CD4-positive, alpha-beta T cell (primary cell): ENCODE results near the gene SPATA16. TPM values are rescaled to one million over a fixed set of nuclear protein-coding genes. Genes with fewer than 3 reads are reported as not detected.

Experiments used
- ATAC-seq: fragments of 200-7000 bp; cut with Tn5 transposase; one replicate; pipeline ENCODE4 v1.10.0; 2022; ENCODE audit warnings: mild to moderate bottlenecking; ENCODE audit not compliant: poor library complexity
- CTCF ChIA-PET: fragments of 350-600 bp; sonication (Branson Sonifier 250); formaldehyde crosslinking; loops from one replicate; lab custom pipeline; 2021; ENCODE audit warnings: antibody characterized with exemption, inconsistent platforms; lab: Charles Lee
- POLR2A ChIA-PET: fragments of 350-600 bp; sonication (Branson Sonifier 250); formaldehyde crosslinking; loops from one replicate; lab custom pipeline; 2021; ENCODE audit warnings: antibody characterized with exemption, inconsistent platforms; lab: Charles Lee
- DNase-seq, 14 experiments: peaks; one replicate each; pipeline ENCODE4 v3.0.0-alpha.2; 2013 to 2020; ENCODE audit warnings: mixed read lengths in 2 of 14
- H3K27ac ChIP-seq, 2 donors: one replicate each; pipeline versions ENCODE4 v1.5.1 to v1.7.0; 2013; ENCODE audit warnings: low read length in 2 of 2, low read depth in 1 of 2, mild to moderate bottlenecking in 1 of 2
- H3K27me3 ChIP-seq, 2 experiments: 1 replicate in 1 of 2; 2 replicates in 1 of 2; pipeline versions ENCODE4 v1.6.1 to v1.7.0; 2013; ENCODE audit warnings: low read length in 2 of 2, control low read depth in 1 of 2, mild to moderate bottlenecking in 1 of 2, moderate library complexity in 1 of 2; ENCODE audit not compliant: insufficient read depth in 2 of 2, control insufficient read depth in 1 of 2
- H3K36me3 ChIP-seq: one replicate; pipeline ENCODE4 v1.6.1; 2013; ENCODE audit warnings: low read length, control low read depth; ENCODE audit not compliant: insufficient read depth
- H3K4me1 ChIP-seq: one replicate; pipeline ENCODE4 v1.6.1; 2013; ENCODE audit warnings: low read length, control low read depth; ENCODE audit not compliant: insufficient read depth
- H3K4me3 ChIP-seq: one replicate; pipeline ENCODE4 v1.5.1; 2013; ENCODE audit warnings: mild to moderate bottlenecking, low read length, moderate library complexity
- H3K9me3 ChIP-seq, 2 experiments: 1 replicate in 1 of 2; 2 replicates in 1 of 2; pipeline versions ENCODE4 v1.6.1 to v1.7.0; 2013; ENCODE audit warnings: low read length in 2 of 2, mild to moderate bottlenecking in 2 of 2, control low read depth in 1 of 2, moderate library complexity in 1 of 2; ENCODE audit not compliant: control insufficient read depth in 1 of 2, insufficient read depth in 1 of 2
- H3K27ac Mint-ChIP-seq: one replicate; pipeline ENCODE4 v1.8.0; 2020; ENCODE audit warnings: mixed read lengths
- H3K27me3 Mint-ChIP-seq: one replicate; pipeline ENCODE4 v1.8.0; 2021; ENCODE audit warnings: mixed read lengths
- H3K36me3 Mint-ChIP-seq: one replicate; pipeline ENCODE4 v1.8.0; 2021; ENCODE audit warnings: low read depth, mixed read lengths
- H3K4me1 Mint-ChIP-seq: one replicate; pipeline ENCODE4 v1.8.0; 2021; ENCODE audit warnings: low read depth, mixed read lengths
- H3K4me3 Mint-ChIP-seq: one replicate; pipeline ENCODE4 v1.8.0; 2020; ENCODE audit warnings: mild to moderate bottlenecking, mixed read lengths
- H3K9me3 Mint-ChIP-seq: one replicate; pipeline ENCODE4 v1.8.0; 2020; ENCODE audit warnings: mixed read lengths
- intact Hi-C, 2 experiments: fragments of 100-400 bp; cut with DNase I in 1 of 2; cut with micrococcal nuclease in 1 of 2; formaldehyde crosslinking; loops; one replicate each; pipeline versions ENCODE4 v1.15.1 to v1.9.0; 2023 to 2025; cut with DNase I, micrococcal nuclease
- total RNA-seq, 174 experiments: library from RNA in 2 of 174; stranded (reverse) in 2 of 174; gene quantifications; one replicate each; pipeline ENCODE4 v1.2.3 and lab custom pipeline; 2021 to 2026
- TF ChIP-seq, protein P1 (sequence below): fragments of 200-600 bp; IDR thresholded peaks from one replicate; pipeline ENCODE4 v1.8.0; 2022; ENCODE audit warnings: antibody characterized with exemption, mild to moderate bottlenecking

The SPATA16 gene
- total RNA-seq, 2 experiments from 2014 or later = not detected

DNA sequence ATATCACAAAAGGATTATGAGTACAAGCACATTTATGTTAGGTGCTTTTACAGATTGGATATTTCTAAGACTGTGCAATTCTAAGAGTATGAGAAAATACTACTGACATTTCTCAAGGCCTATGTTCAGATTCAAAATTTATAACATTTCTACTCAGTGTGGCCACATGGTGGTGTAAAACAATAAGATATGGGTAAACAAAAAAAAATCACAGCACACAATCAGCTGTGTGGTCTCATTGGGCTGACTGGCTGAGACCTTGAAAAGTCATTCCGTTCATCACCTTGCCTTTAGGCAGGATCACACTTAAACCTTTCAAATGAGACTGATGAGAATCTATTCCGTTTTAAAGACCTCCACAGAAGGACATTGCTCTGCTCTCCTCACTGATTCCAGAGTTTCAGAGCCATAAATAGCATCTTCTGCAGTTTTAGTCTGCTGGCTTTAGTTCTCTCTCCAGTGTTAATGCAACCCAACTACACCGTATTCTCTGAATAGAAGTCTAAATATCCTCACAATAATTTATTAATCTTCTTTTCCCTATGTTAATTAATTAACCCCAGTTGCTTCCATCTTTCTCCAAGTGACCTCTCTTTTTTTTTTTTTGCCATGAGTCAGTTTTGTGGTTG, 158.2 kb downstream of the SPATA16 start:
- no peaks in the 10 kb centered on the region for H3K36me3 ChIP-seq
- peaks cover 0 to 4% of the 10 kb centered on the region in 2 experiments for H3K9me3 ChIP-seq
- Mint-ChIP-seq H3K9me3 (no peaks in the 10 kb centered on the region), H3K36me3 (no peaks in the 10 kb centered on the region), H3K4me1 (no peaks in the 10 kb centered on the region), H3K27ac (no peak overlapping the region), H3K27me3 (peaks cover 8% of the 10 kb centered on the region), H3K4me3 (no peak overlapping the region)
- ChIA-PET POLR2A (no interaction called here), CTCF (no interaction called here)
- H3K27me3 ChIP-seq = no peaks in the 10 kb centered on the region
- TF ChIP-seq, protein P1, sequence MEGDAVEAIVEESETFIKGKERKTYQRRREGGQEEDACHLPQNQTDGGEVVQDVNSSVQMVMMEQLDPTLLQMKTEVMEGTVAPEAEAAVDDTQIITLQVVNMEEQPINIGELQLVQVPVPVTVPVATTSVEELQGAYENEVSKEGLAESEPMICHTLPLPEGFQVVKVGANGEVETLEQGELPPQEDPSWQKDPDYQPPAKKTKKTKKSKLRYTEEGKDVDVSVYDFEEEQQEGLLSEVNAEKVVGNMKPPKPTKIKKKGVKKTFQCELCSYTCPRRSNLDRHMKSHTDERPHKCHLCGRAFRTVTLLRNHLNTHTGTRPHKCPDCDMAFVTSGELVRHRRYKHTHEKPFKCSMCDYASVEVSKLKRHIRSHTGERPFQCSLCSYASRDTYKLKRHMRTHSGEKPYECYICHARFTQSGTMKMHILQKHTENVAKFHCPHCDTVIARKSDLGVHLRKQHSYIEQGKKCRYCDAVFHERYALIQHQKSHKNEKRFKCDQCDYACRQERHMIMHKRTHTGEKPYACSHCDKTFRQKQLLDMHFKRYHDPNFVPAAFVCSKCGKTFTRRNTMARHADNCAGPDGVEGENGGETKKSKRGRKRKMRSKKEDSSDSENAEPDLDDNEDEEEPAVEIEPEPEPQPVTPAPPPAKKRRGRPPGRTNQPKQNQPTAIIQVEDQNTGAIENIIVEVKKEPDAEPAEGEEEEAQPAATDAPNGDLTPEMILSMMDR = no peak
- DNase-seq (no peak), ATAC-seq (no peak)
- no peak overlapping the region for H3K27ac ChIP-seq
- H3K4me1 ChIP-seq = no peaks in the 10 kb centered on the region
- intact Hi-C loops = no loop called here
- H3K4me3 ChIP-seq = no peak overlapping the region

DNA sequence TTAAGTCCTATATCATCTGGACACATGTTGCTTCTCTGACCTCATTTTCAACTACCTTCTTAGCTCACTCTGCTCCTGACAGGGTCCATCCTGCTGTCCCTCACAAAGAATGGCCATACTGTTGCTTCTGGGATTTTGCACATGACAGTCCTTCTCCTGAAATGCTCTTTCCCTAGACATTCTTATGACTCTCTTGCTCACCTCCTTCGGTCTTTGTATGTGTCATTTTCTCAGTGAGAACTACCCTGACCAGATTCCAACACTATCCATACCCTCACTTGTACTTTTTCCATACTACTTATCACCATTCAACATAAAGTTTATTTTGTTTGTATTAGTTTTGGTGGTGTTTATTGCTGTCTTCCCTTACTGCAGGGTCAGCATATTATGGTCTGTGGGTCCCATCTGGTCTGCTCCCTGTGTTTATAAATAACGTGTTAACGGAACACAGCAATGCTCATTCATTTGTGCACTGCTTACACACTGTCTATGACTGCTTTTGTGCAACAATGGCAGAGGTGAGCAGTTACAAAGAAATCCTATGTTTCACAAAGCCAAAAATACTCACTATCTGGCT, 159.5 kb downstream of the SPATA16 start:
- H3K27ac Mint-ChIP-seq = no peak overlapping the region
- no peaks in the 10 kb centered on the region for H3K4me1 Mint-ChIP-seq
- CTCF ChIA-PET = no interaction called here
- no peak for DNase-seq
- peaks cover 0 to 4% of the 10 kb centered on the region in 2 experiments for H3K9me3 ChIP-seq
- TF ChIP-seq, protein P1 = no peak
- H3K4me1 ChIP-seq = no peaks in the 10 kb centered on the region
- H3K36me3 Mint-ChIP-seq = no peaks in the 10 kb centered on the region
- no peak overlapping the region for H3K27ac ChIP-seq
- intact Hi-C loops = no loop called here
- no peaks in the 10 kb centered on the region for H3K9me3 Mint-ChIP-seq
- no peaks in the 10 kb centered on the region for H3K36me3 ChIP-seq
- no peak for ATAC-seq
- H3K4me3 Mint-ChIP-seq = no peak overlapping the region
- no peak overlapping the region for H3K4me3 ChIP-seq
- no peaks in the 10 kb centered on the region for H3K27me3 ChIP-seq
- H3K27me3 Mint-ChIP-seq = peaks cover 6% of the 10 kb centered on the region
- POLR2A ChIA-PET = no interaction called here

DNA sequence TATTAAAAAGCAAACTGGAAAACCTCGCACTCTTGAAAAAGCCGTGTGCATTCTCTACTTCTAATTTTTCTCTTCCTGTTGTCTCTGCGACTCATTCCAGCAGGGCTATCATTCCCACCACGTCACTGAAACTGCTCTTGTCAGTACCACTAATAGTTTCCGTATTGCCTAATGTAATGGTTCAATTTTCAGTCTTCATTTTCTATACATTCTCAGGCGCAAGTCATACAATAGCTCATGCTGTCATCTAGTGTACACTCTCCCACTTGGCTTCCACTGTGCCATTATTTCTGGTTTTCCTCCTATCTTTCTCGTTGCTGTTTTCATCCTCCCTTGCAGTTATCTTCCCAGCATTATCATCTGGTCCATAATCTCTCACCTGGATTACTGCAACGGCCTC, 160.2 kb downstream of the SPATA16 start:
- intact Hi-C loops = no loop called here
- H3K4me3 Mint-ChIP-seq = no peak overlapping the region
- H3K9me3 ChIP-seq = peaks cover 0 to 4% of the 10 kb centered on the region in 2 experiments
- CTCF ChIA-PET = no interaction called here
- no peak overlapping the region for H3K27ac ChIP-seq
- no peaks in the 10 kb centered on the region for H3K9me3 Mint-ChIP-seq
- H3K27ac Mint-ChIP-seq = no peak overlapping the region
- POLR2A ChIA-PET = no interaction called here
- no peaks in the 10 kb centered on the region for H3K4me1 Mint-ChIP-seq
- H3K27me3 Mint-ChIP-seq = no peaks in the 10 kb centered on the region
- H3K27me3 ChIP-seq = no peaks in the 10 kb centered on the region
- TF ChIP-seq, protein P1 = no peak
- no peaks in the 10 kb centered on the region for H3K36me3 Mint-ChIP-seq
- no peaks in the 10 kb centered on the region for H3K36me3 ChIP-seq
- H3K4me3 ChIP-seq = no peak overlapping the region
- DNase-seq (no peak), ATAC-seq (no peak)
- H3K4me1 ChIP-seq = no peaks in the 10 kb centered on the region
